HepG2 (cell line): Measurements from ENCODE around the gene GFER. TPM values are rescaled to one million over a fixed set of nuclear protein-coding genes. Genes with fewer than 3 reads are reported as not detected.

Source experiments
- AGO2 ChIP-seq: fragments of 200-400 bp; formaldehyde crosslinking; optimal IDR thresholded peaks from 2 replicates; pipeline ENCODE3; 2017; ENCODE audit warnings: mild to moderate bottlenecking, low read depth, low read length, moderate library complexity
- ARID2 ChIP-seq: sonication (generic); formaldehyde crosslinking; IDR thresholded peaks from 2 replicates; pipeline ENCODE4 v1.8.1; 2022; ENCODE audit warnings: mild to moderate bottlenecking, missing genetic modification reagents, borderline replicate concordance
- CENPX ChIP-seq: sonication (generic); formaldehyde crosslinking; IDR thresholded peaks from 2 replicates; pipeline ENCODE4 v1.9.0; 2021; ENCODE audit warnings: mild to moderate bottlenecking, missing genetic modification reagents, moderate library complexity
- DNMT1 ChIP-seq: sonication (generic); formaldehyde crosslinking; IDR thresholded peaks from 2 replicates; pipeline ENCODE4 v1.5.1; 2020; ENCODE audit warnings: mild to moderate bottlenecking, missing genetic modification reagents
- DR1 ChIP-seq: sonication (generic); formaldehyde crosslinking; IDR thresholded peaks from 2 replicates; pipeline ENCODE4 v1.8.0; 2021; ENCODE audit warnings: mild to moderate bottlenecking, missing genetic modification reagents, inconsistent platforms
- FOXC1 ChIP-seq: sonication (generic); formaldehyde crosslinking; IDR thresholded peaks from 2 replicates; pipeline ENCODE4 v1.8.0; 2022; ENCODE audit warnings: mild to moderate bottlenecking, missing genetic modification reagents, borderline replicate concordance
- ISX ChIP-seq: sonication (generic); formaldehyde crosslinking; conservative IDR thresholded peaks from 2 replicates; pipeline ENCODE4 v1.5.0; 2020; ENCODE audit warnings: missing genetic modification reagents
- JDP2 ChIP-seq: sonication (generic); formaldehyde crosslinking; IDR thresholded peaks from 2 replicates; pipeline ENCODE4 v1.8.1; 2022; ENCODE audit warnings: missing genetic modification reagents, borderline replicate concordance
- KDM2A ChIP-seq: sonication (generic); formaldehyde crosslinking; IDR thresholded peaks from 2 replicates; pipeline ENCODE4 v1.4.0; 2020; ENCODE audit warnings: low read depth, missing genetic modification reagents, borderline replicate concordance
- KLF9 ChIP-seq: IDR thresholded peaks from 2 replicates; pipeline ENCODE4 v1.6.1; 2016; ENCODE audit warnings: low read depth
- NPAS2 ChIP-seq: sonication (generic); formaldehyde crosslinking; IDR thresholded peaks from 2 replicates; pipeline ENCODE4 v1.8.0; 2022; ENCODE audit warnings: mild to moderate bottlenecking, missing genetic modification reagents, borderline replicate concordance
- POLR2A ChIP-seq, 2 experiments: IDR thresholded peaks; 2 replicates each; pipeline ENCODE4 v1.6.1; 2011; ENCODE audit warnings: low read depth in 2 of 2, low read length in 2 of 2, mild to moderate bottlenecking in 1 of 2, moderate library complexity in 1 of 2; ENCODE audit not compliant: insufficient read depth in 1 of 2
- RAD21 ChIP-seq: fragments of 450-650 bp; formaldehyde crosslinking; IDR thresholded peaks from 2 replicates; pipeline ENCODE4 v1.5.0; 2020; ENCODE audit warnings: mild to moderate bottlenecking
- SALL2 ChIP-seq: sonication (generic); formaldehyde crosslinking; IDR thresholded peaks from 2 replicates; pipeline ENCODE4 v1.8.1; 2023; ENCODE audit warnings: mild to moderate bottlenecking, missing genetic modification reagents, inconsistent platforms
- SNRNP70 ChIP-seq: fragments of 200-400 bp; formaldehyde crosslinking; IDR thresholded peaks from 2 replicates; pipeline ENCODE4 v1.6.1; 2017; ENCODE audit warnings: mild to moderate bottlenecking, low read depth, low read length, moderate library complexity
- SP5 ChIP-seq: IDR thresholded peaks from 2 replicates; pipeline ENCODE4 v1.6.1; 2016; ENCODE audit warnings: low read depth, borderline replicate concordance
- SYNCRIP ChIP-seq: fragments of 200-400 bp; formaldehyde crosslinking; IDR thresholded peaks from 2 replicates; pipeline ENCODE4 v1.6.1; 2018; ENCODE audit warnings: mild to moderate bottlenecking, low read depth, low read length; ENCODE audit not compliant: insufficient read depth
- ZKSCAN8 ChIP-seq: IDR thresholded peaks from 2 replicates; pipeline ENCODE4 v1.6.1; 2016; ENCODE audit warnings: borderline replicate concordance, missing genetic modification reagents, missing compliant biosample characterization
- ZNF484 ChIP-seq: sonication (generic); formaldehyde crosslinking; IDR thresholded peaks from 2 replicates; pipeline ENCODE4 v1.5.1; 2020; ENCODE audit warnings: mild to moderate bottlenecking, low read depth, missing genetic modification reagents, borderline replicate concordance
- ZNF773 ChIP-seq: sonication (generic); formaldehyde crosslinking; IDR thresholded peaks from 2 replicates; pipeline ENCODE4 v1.4.0; 2020; ENCODE audit warnings: missing genetic modification reagents, borderline replicate concordance
- polyA plus RNA-seq, 8 experiments: library from polyadenylated mRNA; depleted of rRNA in 3 of 8; stranded (reverse) in 7 of 8; unstranded in 1 of 8; fragments of >200 nt; fragmentation: Illumina TruSeq in 4 of 8; extraction: Trizol in 4 of 8; gene quantifications; 2 replicates each; pipeline versions ENCODE4 v1.2.1 to v1.2.3, GENCODE V29; 2011 to 2016; ENCODE audit warnings: low read depth in 4 of 8, missing spikeins in 1 of 8, mixed read lengths in 1 of 8; ENCODE audit not compliant: insufficient read depth in 1 of 8
- total RNA-seq, 5 experiments: library from RNA; depleted of rRNA; stranded (reverse); fragments of >200 nt; fragmentation: Illumina TruSeq; extraction: Trizol; gene quantifications; 2 replicates each; pipeline ENCODE4 v1.2.3, GENCODE V29; 2016; ENCODE audit warnings: low read depth in 1 of 5
- TF ChIP-seq, protein P1 (sequence below): sonication (generic); formaldehyde crosslinking; IDR thresholded peaks from 2 replicates; pipeline ENCODE4 v1.8.0; 2022; ENCODE audit warnings: mild to moderate bottlenecking, missing genetic modification reagents, borderline replicate concordance
- TF ChIP-seq, protein P2 (sequence below): sonication (generic); formaldehyde crosslinking; IDR thresholded peaks from 2 replicates; pipeline ENCODE4 v1.8.1; 2023; ENCODE audit warnings: mild to moderate bottlenecking, moderate library complexity, missing genetic modification reagents
- TF ChIP-seq, protein P3 (sequence below): sonication (generic); formaldehyde crosslinking; IDR thresholded peaks from 2 replicates; pipeline ENCODE4 v1.4.0; 2020; ENCODE audit warnings: mild to moderate bottlenecking, low read depth, missing genetic modification reagents
- TF ChIP-seq, protein P4 (sequence below): sonication (generic); formaldehyde crosslinking; IDR thresholded peaks from 2 replicates; pipeline ENCODE4 v1.8.0; 2022; ENCODE audit warnings: mild to moderate bottlenecking, missing genetic modification reagents
- TF ChIP-seq, protein P5 (sequence below): sonication (generic); formaldehyde crosslinking; IDR thresholded peaks from 2 replicates; pipeline ENCODE4 v1.4.0; 2020; ENCODE audit warnings: missing genetic modification reagents

Gene GFER
- total and polyA plus RNA-seq, 2 of the 13 experiments (the other 11 are each of a cell fraction or from before 2014, with no cell fraction given), result 28.6 to 71.7 TPM

DNA sequence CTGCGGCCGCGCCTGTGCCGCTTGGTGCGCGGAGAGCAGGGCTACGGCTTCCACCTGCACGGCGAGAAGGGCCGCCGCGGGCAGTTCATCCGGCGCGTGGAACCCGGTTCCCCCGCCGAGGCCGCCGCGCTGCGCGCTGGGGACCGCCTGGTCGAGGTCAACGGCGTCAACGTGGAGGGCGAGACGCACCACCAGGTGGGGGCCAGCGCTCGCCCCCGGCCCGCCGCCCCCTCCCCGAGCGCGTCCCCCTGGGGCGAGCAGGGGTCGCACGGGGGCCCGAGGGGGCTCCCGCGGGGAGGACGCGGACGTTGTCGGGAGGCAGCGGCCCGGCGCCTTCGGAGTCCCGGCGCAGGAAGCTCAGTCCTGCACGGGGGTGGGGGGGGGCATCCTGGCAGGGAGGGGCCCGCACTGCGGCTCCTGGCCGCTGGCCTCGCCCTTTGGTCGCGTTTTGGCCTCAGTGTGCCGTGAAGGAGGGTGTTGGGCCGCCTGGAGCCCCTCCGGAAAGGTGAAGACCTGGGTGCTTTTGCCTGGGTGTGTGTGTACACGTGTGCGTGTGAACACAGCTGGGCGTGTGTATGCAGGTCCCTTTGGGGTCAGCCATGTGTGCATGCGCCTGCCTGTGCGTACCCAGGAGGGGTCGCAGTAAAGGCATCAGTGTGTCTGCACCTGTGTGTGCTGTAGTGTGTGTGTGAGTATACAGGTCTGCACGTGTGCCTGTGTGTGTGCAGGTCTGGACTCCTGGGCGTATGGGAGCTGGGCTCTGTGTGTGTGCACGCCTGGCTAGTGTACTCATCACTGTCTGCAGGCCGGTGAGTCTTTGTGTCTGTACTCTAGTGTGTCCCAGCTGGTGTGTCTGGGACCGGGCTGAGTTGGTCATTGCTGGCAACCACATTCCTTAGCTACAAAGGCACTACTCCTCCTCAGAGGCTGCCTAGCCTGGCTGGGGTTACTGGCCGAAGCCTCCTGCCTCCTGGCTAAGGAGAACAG lies 43.3 kb downstream of the GFER start (continued):
- TF ChIP-seq SNRNP70 (no peak), CENPX (no peak), ZKSCAN8 (CRISPR knock-in tag) (0 out of 2 replicates have a peak, but pooled peaks have one; percentile 47), KDM2A (CRISPR knock-in tag) (peak; percentile 49), RAD21 (CRISPR knock-in tag) (0 out of 2 replicates have a peak, but pooled peaks have one; percentile 18), SYNCRIP (no peak), SP5 (CRISPR knock-in tag) (no peak), POLR2A (IDR thresholded peaks at IDR 0.05; ENCODE audit: insufficient read depth in 1 of 2, low read depth in 2 of 2, low read length in 2 of 2) (no peak), ZNF773 (CRISPR knock-in tag) (no peak), KLF9 (no peak), DNMT1 (CRISPR knock-in tag) (no peak), JDP2 (CRISPR knock-in tag) (no peak), ZNF484 (no peak), AGO2 (peak; percentile 19), NPAS2 (no peak), SALL2 (CRISPR knock-in tag) (no peak), ARID2 (CRISPR knock-in tag) (no peak), DR1 (no peak), ISX (CRISPR knock-in tag) (no peak), FOXC1 (CRISPR knock-in tag) (0 out of 2 replicates have a peak, but pooled peaks have one; percentile 29)
- TF ChIP-seq, protein P1, sequence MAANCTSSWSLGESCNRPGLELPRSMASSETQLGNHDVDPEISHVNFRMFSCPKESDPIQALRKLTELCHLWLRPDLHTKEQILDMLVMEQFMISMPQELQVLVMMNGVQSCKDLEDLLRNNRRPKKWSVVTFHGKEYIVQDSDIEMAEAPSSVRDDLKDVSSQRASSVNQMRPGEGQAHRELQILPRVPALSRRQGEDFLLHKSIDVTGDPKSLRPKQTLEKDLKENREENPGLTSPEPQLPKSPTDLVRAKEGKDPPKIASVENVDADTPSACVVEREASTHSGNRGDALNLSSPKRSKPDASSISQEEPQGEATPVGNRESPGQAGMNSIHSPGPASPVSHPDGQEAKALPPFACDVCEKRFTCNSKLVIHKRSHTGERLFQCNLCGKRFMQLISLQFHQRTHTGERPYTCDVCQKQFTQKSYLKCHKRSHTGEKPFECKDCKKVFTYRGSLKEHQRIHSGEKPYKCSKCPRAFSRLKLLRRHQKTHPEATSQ (CRISPR knock-in tag), result no peak
- TF ChIP-seq, protein P2, sequence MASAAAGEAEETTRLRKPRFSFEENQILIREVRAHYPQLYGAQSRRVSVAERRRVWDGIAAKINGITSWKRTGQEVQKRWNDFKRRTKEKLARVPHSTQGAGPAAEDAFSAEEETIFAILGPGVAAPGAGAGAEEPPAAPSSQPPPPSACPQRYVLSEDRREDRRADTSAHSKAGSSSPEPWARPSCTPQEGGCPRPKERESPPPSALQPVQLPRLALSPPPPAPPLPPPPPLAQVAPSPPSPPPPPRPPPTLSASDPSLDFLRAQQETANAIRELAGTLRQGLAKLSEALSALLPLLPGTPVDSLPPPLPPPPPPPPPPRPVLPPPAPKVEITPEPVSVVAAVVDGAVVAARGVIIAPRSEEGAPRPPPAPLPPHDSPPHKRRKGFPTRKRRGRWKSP (CRISPR knock-in tag), result no peak
- TF ChIP-seq, protein P3, sequence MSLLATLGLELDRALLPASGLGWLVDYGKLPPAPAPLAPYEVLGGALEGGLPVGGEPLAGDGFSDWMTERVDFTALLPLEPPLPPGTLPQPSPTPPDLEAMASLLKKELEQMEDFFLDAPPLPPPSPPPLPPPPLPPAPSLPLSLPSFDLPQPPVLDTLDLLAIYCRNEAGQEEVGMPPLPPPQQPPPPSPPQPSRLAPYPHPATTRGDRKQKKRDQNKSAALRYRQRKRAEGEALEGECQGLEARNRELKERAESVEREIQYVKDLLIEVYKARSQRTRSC (CRISPR knock-in tag), result no peak
- TF ChIP-seq, protein P4, sequence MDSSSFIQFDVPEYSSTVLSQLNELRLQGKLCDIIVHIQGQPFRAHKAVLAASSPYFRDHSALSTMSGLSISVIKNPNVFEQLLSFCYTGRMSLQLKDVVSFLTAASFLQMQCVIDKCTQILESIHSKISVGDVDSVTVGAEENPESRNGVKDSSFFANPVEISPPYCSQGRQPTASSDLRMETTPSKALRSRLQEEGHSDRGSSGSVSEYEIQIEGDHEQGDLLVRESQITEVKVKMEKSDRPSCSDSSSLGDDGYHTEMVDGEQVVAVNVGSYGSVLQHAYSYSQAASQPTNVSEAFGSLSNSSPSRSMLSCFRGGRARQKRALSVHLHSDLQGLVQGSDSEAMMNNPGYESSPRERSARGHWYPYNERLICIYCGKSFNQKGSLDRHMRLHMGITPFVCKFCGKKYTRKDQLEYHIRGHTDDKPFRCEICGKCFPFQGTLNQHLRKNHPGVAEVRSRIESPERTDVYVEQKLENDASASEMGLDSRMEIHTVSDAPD (CRISPR knock-in tag), result no peak
- TF ChIP-seq, protein P5, sequence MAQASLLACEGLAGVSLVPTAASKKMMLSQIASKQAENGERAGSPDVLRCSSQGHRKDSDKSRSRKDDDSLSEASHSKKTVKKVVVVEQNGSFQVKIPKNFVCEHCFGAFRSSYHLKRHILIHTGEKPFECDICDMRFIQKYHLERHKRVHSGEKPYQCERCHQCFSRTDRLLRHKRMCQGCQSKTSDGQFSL (CRISPR knock-in tag), result peak; percentile 86
